H7 (cell line): ENCODE results near the gene CFAP126. TPM values are rescaled to one million over a fixed set of nuclear protein-coding genes. Genes with fewer than 3 reads are reported as not detected.
"Not testable (repeated sequence)": the region's sequence is repeated elsewhere in the genome, so short reads cannot be mapped to it uniquely, and the experiment has no call there.

Experiments used
- DNase-seq: peaks from one replicate; pipeline ENCODE4 v3.0.0; 2012
- H3K27me3 ChIP-seq: 2 replicates; pipeline ENCODE4 v1.6.0; 2011; ENCODE audit warnings: mild to moderate bottlenecking, low read length; ENCODE audit not compliant: control insufficient read depth, insufficient read depth
- H3K36me3 ChIP-seq: replicated peaks from 2 replicates; pipeline ENCODE4 v1.5.1; 2011; ENCODE audit warnings: low read length; ENCODE audit not compliant: control insufficient read depth, insufficient read depth
- H3K4me3 ChIP-seq: 2 replicates; pipeline ENCODE4 v1.5.1; 2011; ENCODE audit warnings: low read depth, mild to moderate bottlenecking, control low read depth, low read length, moderate library complexity; ENCODE audit not compliant: insufficient read depth
- total RNA-seq: library from RNA; depleted of rRNA; stranded (reverse); fragments of >200 nt; shearing (Covaris generic); gene quantifications from 2 replicates; pipeline ENCODE4 v1.2.3, GENCODE V29; 2014; rRNA removed

Gene CFAP126
- total RNA-seq, 1 experiment from 2014 or later, result not detected

- H3K36me3 ChIP-seq, result no peaks in the 10 kb centered on the region
- H3K27me3 ChIP-seq, result no peaks in the 10 kb centered on the region
- no peak for DNase-seq
- no peak overlapping the region for H3K4me3 ChIP-seq
Measured at GRCh38 chr1:161351482-161351881, 16.2 kb downstream of the CFAP126 start.

- Histone ChIP-seq H3K4me3 (no peak overlapping the region), H3K36me3 (no peaks in the 10 kb centered on the region; the same call in 1 of the 2 replicates), H3K27me3 (no peaks in the 10 kb centered on the region)
- no peak for DNase-seq
Measured at GRCh38 chr1:161350671-161351070, 17.0 kb downstream of the CFAP126 start.

- no peak overlapping the region for H3K4me3 ChIP-seq
- peaks cover 5% of the 10 kb centered on the region for H3K36me3 ChIP-seq
- H3K27me3 ChIP-seq, result no peaks in the 10 kb centered on the region
- no peak for DNase-seq
Measured at GRCh38 chr1:161342821-161343220, 24.9 kb downstream of the CFAP126 start.

GRCh38 chr1:161342177-161342576, 25.5 kb downstream of the CFAP126 start:
- peaks cover 5% of the 10 kb centered on the region for H3K36me3 ChIP-seq
- DNase-seq, result no peak
- no peaks in the 10 kb centered on the region for H3K27me3 ChIP-seq
- H3K4me3 ChIP-seq, result no peak overlapping the region

- DNase-seq, result no peak
- no peaks in the 10 kb centered on the region for H3K27me3 ChIP-seq
- H3K36me3 ChIP-seq, result peaks cover 2% of the 10 kb centered on the region
- no peak overlapping the region for H3K4me3 ChIP-seq
Measured at GRCh38 chr1:161335796-161336195, 31.9 kb downstream of the CFAP126 start.

GRCh38 chr1:161333166-161333565, 34.5 kb downstream of the CFAP126 start:
- H3K36me3 ChIP-seq, result peaks cover 9% of the 10 kb centered on the region

GRCh38 chr1:161330346-161330745, 37.3 kb downstream of the CFAP126 start:
- Histone ChIP-seq H3K27me3 (no peaks in the 10 kb centered on the region), H3K36me3 (peaks cover 11% of the 10 kb centered on the region), H3K4me3 (no peak overlapping the region)
- DNase-seq, result no peak

More at GRCh38 chr1:161333166-161333565, 34.5 kb downstream of the CFAP126 start:
- Histone ChIP-seq H3K27me3 (no peaks in the 10 kb centered on the region), H3K4me3 (no peak overlapping the region)
- no peak for DNase-seq

GRCh38 chr1:161324020-161324419, 43.7 kb downstream of the CFAP126 start:
- no peaks in the 10 kb centered on the region for H3K27me3 ChIP-seq
- DNase-seq, result no peak
- peaks cover 4% of the 10 kb centered on the region for H3K36me3 ChIP-seq
- no peak overlapping the region for H3K4me3 ChIP-seq

- not testable (repeated sequence) for H3K4me3 ChIP-seq, DNase-seq, H3K27me3 ChIP-seq, H3K36me3 ChIP-seq
Measured at GRCh38 chr1:161315841-161316674, 51.6 kb downstream of the CFAP126 start.

Other genes with a start within 250 kb of the CFAP126 start
- gene PFDN2, start 249.8 kb downstream of the CFAP126 start, total RNA-seq, result 46.8 and 60.6 TPM in 2 replicates
- 75.9 and 81.5 TPM in 2 replicates for gene NIT1, start 249.8 kb downstream of the CFAP126 start, total RNA-seq
- gene DEDD, start 235.2 kb downstream of the CFAP126 start, total RNA-seq, result 52.8 and 63.6 TPM in 2 replicates
- 81.9 and 86.1 TPM in 2 replicates for gene UFC1, start 213.9 kb downstream of the CFAP126 start, total RNA-seq
- 10.7 and 12.0 TPM in 2 replicates for gene USP21, start 208.4 kb downstream of the CFAP126 start, total RNA-seq
- 57.3 and 64.7 TPM in 2 replicates for gene PPOX, start 201.4 kb downstream of the CFAP126 start, total RNA-seq
- 105 and 106 TPM in 2 replicates for gene B4GALT3, start 190.4 kb downstream of the CFAP126 start, total RNA-seq
- gene ADAMTS4, start 168.8 kb downstream of the CFAP126 start, total RNA-seq, result 9.0 and 11.7 TPM in 2 replicates
- gene NDUFS2, start 165.5 kb downstream of the CFAP126 start, total RNA-seq, result 278 and 312 TPM in 2 replicates
- 0.35 TPM in 1 of 2 replicates, not detected in the other for gene FCER1G, start 152.6 kb downstream of the CFAP126 start, total RNA-seq
- gene APOA2, start 144.2 kb downstream of the CFAP126 start, total RNA-seq, result 7.2 TPM in 1 of 2 replicates, not detected in the other
- gene TOMM40L, start 141.8 kb downstream of the CFAP126 start, total RNA-seq, result 32.7 and 38.1 TPM in 2 replicates
- not detected in 2 replicates for gene NR1I3, start 129.7 kb downstream of the CFAP126 start, total RNA-seq
- gene PCP4L1, start 109.1 kb downstream of the CFAP126 start, total RNA-seq, result 0.35 TPM in 1 of 2 replicates, not detected in the other
- gene MPZ, start 57.9 kb downstream of the CFAP126 start, total RNA-seq, result 3.5 and 5.6 TPM in 2 replicates
- gene SDHC, start 53.5 kb downstream of the CFAP126 start, total RNA-seq, result 37.3 and 44.3 TPM in 2 replicates
- not detected in 2 replicates for gene FCGR2A, start 137.6 kb upstream of the CFAP126 start, total RNA-seq
- 0.04 TPM in 1 of 2 replicates, not detected in the other for gene HSPA6, start 156.7 kb upstream of the CFAP126 start, total RNA-seq
- not detected in 2 replicates for gene FCGR3A, start 181.9 kb upstream of the CFAP126 start, total RNA-seq